K562 (cell line): ENCODE results near the gene SERPINF2. TPM values are rescaled to one million over a fixed set of nuclear protein-coding genes. Genes with fewer than 3 reads are reported as not detected.

ENCODE experiments used
- ATAC-seq: fragments of 200-7000 bp; cut with Tn5 transposase; 3 replicates; pipeline ENCODE4 v1.9.1; 2020; ENCODE audit warnings: moderate library complexity
- BruUV-seq: library from RNA; stranded (reverse); fragments of 400-500 nt; replicated peaks from 2 replicates; lab custom pipeline; 2021; lab: Mats Ljungman, UMichigan
- CTCF ChIA-PET: fragments of 300-600 bp; formaldehyde crosslinking; extraction: SDS; loops from one replicate; lab custom pipeline; 2021; ENCODE audit warnings: low intra/inter-chr PET ratio; lab: Yijun Ruan, JAX
- POLR2A ChIA-PET: fragments of 300-600, 350-650 bp; sonication (Branson Sonifier 250); formaldehyde crosslinking; extraction: SDS; loops from one replicate; lab custom pipeline; 2021; ENCODE audit warnings: antibody characterized with exemption, inconsistent platforms; lab: Yijun Ruan, JAX
- DNase-seq, 4 experiments: peaks; one replicate each; pipeline versions ENCODE4 v3.0.0 to v3.0.0-alpha.2; 2011 to 2018; ENCODE audit warnings: low spot score in 3 of 4, mixed read lengths in 3 of 4; ENCODE audit errors: extremely low read depth in 1 of 4
- FAIRE-seq: peaks from 2 replicates; lab custom pipeline; 2011; peaks lifted over from hg19 to GRCh38; lab: Jason Lieb, UNC
- H2AFZ ChIP-seq: 2 replicates; pipeline ENCODE4 v1.6.0; 2011; ENCODE audit warnings: low read depth, low read length, control low read depth, inconsistent platforms
- H3K27ac ChIP-seq: fragments of 200-600 bp; 3 replicates; pipeline ENCODE4 v1.8.0; 2011; ENCODE audit warnings: low read depth, mild to moderate bottlenecking, control low read depth, inconsistent platforms, low read length, moderate library complexity, mixed read lengths; ENCODE audit errors: extremely low read depth
- H3K27me3 ChIP-seq, 2 experiments: fragments of 300-600 bp in 1 of 2; 2 replicates in 1 of 2; 3 replicates in 1 of 2; pipeline versions ENCODE4 v1.6.0 to v1.8.0; 2011; ENCODE audit warnings: inconsistent platforms in 2 of 2, low read length in 2 of 2, mild to moderate bottlenecking in 1 of 2, mixed read lengths in 1 of 2, moderate library complexity in 1 of 2; ENCODE audit not compliant: control insufficient read depth in 2 of 2, insufficient read depth in 2 of 2
- H3K36me3 ChIP-seq: fragments of 300-600 bp; 3 replicates; pipeline ENCODE4 v1.8.0; 2011; ENCODE audit warnings: mild to moderate bottlenecking, low read length, inconsistent platforms; ENCODE audit not compliant: control insufficient read depth, insufficient read depth
- H3K4me1 ChIP-seq, 2 experiments: fragments of 200-600 bp in 1 of 2; replicated peaks in 1 of 2; 2 replicates in 1 of 2; 3 replicates in 1 of 2; pipeline versions ENCODE4 v1.5.1 to v1.8.0; 2011; ENCODE audit warnings: inconsistent platforms in 2 of 2, low read length in 2 of 2, mild to moderate bottlenecking in 1 of 2, mixed read lengths in 1 of 2, moderate library complexity in 1 of 2; ENCODE audit not compliant: control insufficient read depth in 2 of 2, insufficient read depth in 2 of 2
- H3K4me2 ChIP-seq: 2 replicates; pipeline ENCODE4 v1.6.1; 2011; ENCODE audit warnings: low read length, control low read depth, inconsistent platforms, mixed read lengths; ENCODE audit not compliant: insufficient read depth
- H3K4me3 ChIP-seq: fragments of 200-600 bp; sonication (generic), shearing (Covaris generic); 2 replicates; pipeline ENCODE4 v1.5.1; 2016; ENCODE audit warnings: control low read depth, inconsistent platforms
- H3K79me2 ChIP-seq: fragments of 200-600 bp; 3 replicates; pipeline ENCODE4 v1.8.0; 2011; ENCODE audit warnings: low read length, inconsistent platforms; ENCODE audit not compliant: control insufficient read depth, insufficient read depth
- H3K9ac ChIP-seq, 2 experiments: 2 replicates each; pipeline versions ENCODE4 v1.6.0 to v1.6.1; 2011; ENCODE audit warnings: low read depth in 2 of 2, low read length in 2 of 2, control low read depth in 1 of 2, inconsistent platforms in 1 of 2, mild to moderate bottlenecking in 1 of 2, mixed read lengths in 1 of 2; ENCODE audit not compliant: insufficient read depth in 1 of 2
- H3K9me1 ChIP-seq: one replicate; pipeline ENCODE4 v1.6.0; 2011; ENCODE audit warnings: inconsistent platforms, mild to moderate bottlenecking, low read length, moderate library complexity; ENCODE audit not compliant: control insufficient read depth, insufficient read depth
- H3K9me3 ChIP-seq: replicated peaks from 2 replicates; pipeline ENCODE4 v1.5.1; 2011; ENCODE audit warnings: low read depth, low read length, inconsistent platforms; ENCODE audit not compliant: control insufficient read depth, insufficient read depth
- H4K20me1 ChIP-seq: replicated peaks from 2 replicates; pipeline ENCODE4 v1.6.1; 2011; ENCODE audit warnings: low read length, inconsistent platforms, mixed read lengths; ENCODE audit not compliant: control insufficient read depth, insufficient read depth
- ATF1 ChIP-seq, 2 experiments: fragments of 450-650 bp in 1 of 2; IDR thresholded peaks; 2 replicates each; pipeline ENCODE4 v1.6.1; 2016; ENCODE audit warnings: missing compliant biosample characterization in 1 of 2, missing genetic modification characterization in 1 of 2
- ATF7 ChIP-seq: fragments of 450-650 bp; IDR thresholded peaks from 2 replicates; pipeline ENCODE4 v1.7.1; 2014; ENCODE audit warnings: mild to moderate bottlenecking, moderate library complexity
- CBFA2T3 ChIP-seq: fragments of 450-650 bp; IDR thresholded peaks from 2 replicates; pipeline ENCODE4 v1.6.1; 2017
- ETS2 ChIP-seq: IDR thresholded peaks from 2 replicates; pipeline ENCODE4 v1.6.1; 2016; ENCODE audit warnings: borderline replicate concordance, missing genetic modification characterization, mild to moderate bottlenecking, moderate library complexity, missing compliant biosample characterization; ENCODE audit not compliant: poor library complexity, severe bottlenecking
- FOXA3 ChIP-seq, 2 experiments: fragments of 450-650 bp in 1 of 2; sonication (generic) in 1 of 2; formaldehyde crosslinking; IDR thresholded peaks in 1 of 2; conservative IDR thresholded peaks in 1 of 2; 2 replicates each; pipeline versions ENCODE4 v1.4.0 to v1.8.0; 2020 to 2022; ENCODE audit warnings: mild to moderate bottlenecking in 2 of 2, missing genetic modification reagents in 1 of 2
- GATAD2B ChIP-seq: fragments of 450-650 bp; IDR thresholded peaks from 2 replicates; pipeline ENCODE4 v1.6.1; 2017; ENCODE audit warnings: mild to moderate bottlenecking, borderline replicate concordance
- HDAC6 ChIP-seq: IDR thresholded peaks from 2 replicates; pipeline ENCODE4 v1.6.1; 2012; ENCODE audit warnings: low read depth, mild to moderate bottlenecking, control low read depth, inconsistent platforms, low read length, moderate library complexity
- HDGF ChIP-seq: fragments of 450-650 bp; IDR thresholded peaks from 2 replicates; pipeline ENCODE4 v1.6.1; 2016
- LEF1 ChIP-seq: fragments of 450-650 bp; IDR thresholded peaks from 2 replicates; pipeline ENCODE4 v1.6.1; 2016; ENCODE audit warnings: mild to moderate bottlenecking
- MAX ChIP-seq: sonication (generic); formaldehyde crosslinking; IDR thresholded peaks from 2 replicates; pipeline ENCODE4 v1.9.0; 2022; ENCODE audit warnings: mild to moderate bottlenecking, missing genetic modification reagents
- MCM3 ChIP-seq: fragments of 450-650 bp; IDR thresholded peaks from 2 replicates; pipeline ENCODE4 v1.6.1; 2016
- NELFE ChIP-seq: IDR thresholded peaks from 2 replicates; pipeline ENCODE4 v1.6.1; 2011; ENCODE audit warnings: mild to moderate bottlenecking; ENCODE audit not compliant: insufficient read depth, insufficient read length
- NONO ChIP-seq, 2 experiments: fragments of 200-400 bp in 1 of 2; fragments of 450-650 bp in 1 of 2; formaldehyde crosslinking in 1 of 2; IDR thresholded peaks; 2 replicates each; pipeline ENCODE4 v1.6.1; 2017; ENCODE audit warnings: low read depth in 2 of 2, mild to moderate bottlenecking in 2 of 2, moderate library complexity in 2 of 2, low read length in 1 of 2
- PRMT5 ChIP-seq: sonication (generic); formaldehyde crosslinking; IDR thresholded peaks from 2 replicates; pipeline ENCODE4 v1.5.0; 2020; ENCODE audit warnings: missing genetic modification reagents
- PTBP1 ChIP-seq: fragments of 200-400 bp; formaldehyde crosslinking; IDR thresholded peaks from 2 replicates; pipeline ENCODE4 v1.6.1; 2017; ENCODE audit warnings: low read depth, low read length
- RFX1 ChIP-seq: fragments of 450-650 bp; IDR thresholded peaks from 2 replicates; pipeline ENCODE4 v1.6.1; 2016; ENCODE audit warnings: mild to moderate bottlenecking, moderate library complexity
- SOX6 ChIP-seq: fragments of 450-650 bp; IDR thresholded peaks from 2 replicates; pipeline ENCODE4 v1.6.1; 2014; ENCODE audit warnings: mild to moderate bottlenecking
- SP1 ChIP-seq: sonication (generic); formaldehyde crosslinking; IDR thresholded peaks from 2 replicates; pipeline ENCODE4 v1.8.1; 2022; ENCODE audit warnings: mild to moderate bottlenecking, missing genetic modification reagents
- TCF3 ChIP-seq: sonication (generic); formaldehyde crosslinking; IDR thresholded peaks from 2 replicates; pipeline ENCODE4 v1.4.0; 2020; ENCODE audit warnings: mild to moderate bottlenecking, missing genetic modification reagents
- TEAD2 ChIP-seq: fragments of 450-650 bp; IDR thresholded peaks from 2 replicates; pipeline ENCODE4 v1.6.1; 2016; ENCODE audit warnings: missing genetic modification characterization, control low read depth, missing compliant biosample characterization
- TEAD4 ChIP-seq, 2 experiments: sonication (generic) in 1 of 2; formaldehyde crosslinking in 1 of 2; IDR thresholded peaks; 2 replicates each; pipeline versions ENCODE4 v1.6.1 to v1.8.0; 2012 to 2022; ENCODE audit warnings: borderline replicate concordance in 1 of 2, inconsistent platforms in 1 of 2, low read length in 1 of 2, mild to moderate bottlenecking in 1 of 2, missing genetic modification reagents in 1 of 2
- TFAP4 ChIP-seq: sonication (generic); formaldehyde crosslinking; IDR thresholded peaks from 2 replicates; pipeline ENCODE4 v1.8.0; 2022; ENCODE audit warnings: missing genetic modification reagents, mild to moderate bottlenecking, moderate library complexity, borderline replicate concordance
- THRAP3 ChIP-seq: fragments of 450-650 bp; IDR thresholded peaks from 2 replicates; pipeline ENCODE4 v1.6.1; 2016; ENCODE audit warnings: mild to moderate bottlenecking, inconsistent platforms, borderline replicate concordance
- ZNF253 ChIP-seq: fragments of 250-450 bp; sonication (Bioruptor Pico); conservative IDR thresholded peaks from 2 replicates; pipeline ENCODE4 v1.6.1; 2021; ENCODE audit warnings: mild to moderate bottlenecking
- ZZZ3 ChIP-seq: fragments of 450-650 bp; IDR thresholded peaks from 2 replicates; pipeline ENCODE4 v1.6.1; 2016; ENCODE audit warnings: antibody characterized with exemption, mild to moderate bottlenecking, moderate library complexity
- WGBS: fragments of 100-300 bp; shearing (Covaris generic); methylation state at CpG from one replicate; pipeline ENCODE4 v1.1.6; 2016; ENCODE audit warnings: low coverage, mixed read lengths; ENCODE audit not compliant: insufficient coverage; ENCODE audit errors: missing lambda C conversion rate; 5-methylcytosine and 5-hydroxymethylcytosine counted together
- in situ Hi-C: fragments of 300-500 bp; cut with MboI; formaldehyde crosslinking; loops from 4 replicates; pipeline ENCODE4 v1.15.0; 2018; ENCODE audit warnings: inconsistent platforms, mixed read lengths
- intact Hi-C: fragments of 100-400 bp; cut with micrococcal nuclease; formaldehyde crosslinking; loops from 2 replicates; pipeline ENCODE4 v1.14.2; 2022
- polyA plus RNA-seq, 8 experiments: library from polyadenylated mRNA; depleted of rRNA in 4 of 8; stranded (reverse) in 5 of 8; unstranded in 3 of 8; fragments of >200 nt; fragmentation: Nextera tagmentation in 2 of 8; fragmentation: Illumina TruSeq in 1 of 8; extraction: Ambion mirVana in 2 of 8; extraction: Trizol in 1 of 8; gene quantifications; 2 replicates each; pipeline versions ENCODE4 v1.2.1 to v1.2.3, GENCODE V29; 2011 to 2014; ENCODE audit warnings: inconsistent platforms in 1 of 8, missing spikeins in 1 of 8
- total RNA-seq, 7 experiments: library from RNA; depleted of rRNA in 6 of 7; stranded (reverse); fragments of >200 nt in 6 of 7; fragmentation: Illumina TruSeq in 2 of 7; extraction: Trizol in 2 of 7; gene quantifications; 2 replicates each; pipeline versions ENCODE4 v1.2.1 to v1.2.3, GENCODE V29; 2011 to 2021; ENCODE audit warnings: low replicate concordance in 1 of 7

Gene SERPINF2
- total and polyA plus RNA-seq, 9 of the 15 experiments (the other 6 are each of a cell fraction or from before 2014, with no cell fraction given), result 0.22 TPM; not detected in 8

DNA sequence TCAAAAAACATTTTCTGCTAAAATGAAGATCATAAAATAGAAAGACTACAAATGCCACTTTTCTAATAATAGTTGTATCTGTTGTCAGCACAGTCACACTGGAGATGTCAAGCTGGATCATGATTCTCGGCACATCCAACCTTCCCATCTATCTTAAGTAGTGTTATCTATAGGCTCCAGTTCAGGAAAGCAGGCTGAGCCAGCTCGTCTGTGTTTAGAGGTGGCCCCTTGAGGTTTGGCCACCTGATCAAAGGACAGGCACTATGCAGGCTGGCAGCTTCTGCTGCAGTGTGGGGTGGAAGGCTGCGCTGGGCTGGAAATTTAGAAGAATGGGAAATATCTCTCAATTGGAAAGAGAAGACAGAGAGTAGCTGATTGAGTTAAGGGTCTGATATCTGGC is 54.7 kb downstream of the SERPINF2 start:
- Histone ChIP-seq H3K4me1 (peaks cover 16 to 23% of the 10 kb centered on the region in 2 experiments; a peak in 4 of 5 replicates), H3K27ac (no peak overlapping the region), H3K4me2 (0 out of 2 replicates have a peak overlapping the region, but pooled peaks have one; percentile 1), H3K9ac (peak overlapping the region in 1 of 2 experiments; percentile 82; a peak in 2 of 4 replicates), H3K9me3 (no peaks in the 10 kb centered on the region), H3K9me1 (no peaks in the 10 kb centered on the region), H3K27me3 (no peaks in the 10 kb centered on the region), H3K4me3 (no peak overlapping the region), H3K79me2 (no peaks in the 10 kb centered on the region), H3K36me3 (peaks cover 22% of the 10 kb centered on the region; the same call in 2 of the 3 replicates), H4K20me1 (no peaks in the 10 kb centered on the region), H2AFZ (no peak overlapping the region)
- ChIA-PET POLR2A (interaction anchor here (0.7 to 1.2 kb wide), 3 partner anchors 33 to 121 kb away, joined by 3 to 5 read pairs (median 3); no protein-coding TSS in a partner anchor), CTCF (no interaction called here)
- peak; percentile 69 for FAIRE-seq
- intact Hi-C loops, result no loop called here
- peak; percentile 18 to 62 (median 20) for DNase-seq
- 15% methylated on average over 3 of the region's 3 CpGs for WGBS
- in situ Hi-C loops, result no loop called here
- no TSS peak for BruUV-seq
- ATAC-seq, result peak; percentile 64
- no peak for TF ChIP-seq ATF7
- no peak for TF ChIP-seq GATAD2B
- TF ChIP-seq TEAD4 (IDR thresholded peaks at IDR 0.05; ENCODE audit: low read length), result peak; percentile 44; the same call in 1 of the 2 replicates
- TF ChIP-seq TEAD4 (CRISPR knock-in tag; IDR thresholded peaks at IDR 0.05; ENCODE audit: borderline replicate concordance), result no peak
- no peak for TF ChIP-seq HDGF
- no peak for TF ChIP-seq TEAD2 (tag)
- no peak for TF ChIP-seq SOX6
- no peak for TF ChIP-seq ZZZ3
- no peak for TF ChIP-seq MAX (CRISPR knock-in tag)
- TF ChIP-seq MCM3, result no peak
- no peak for TF ChIP-seq ETS2 (tag)
- TF ChIP-seq ATF1 (CRISPR knock-in tag; IDR thresholded peaks at IDR 0.05), result no peak
- no peak for TF ChIP-seq ATF1 (tag; IDR thresholded peaks at IDR 0.05)
- no peak for TF ChIP-seq THRAP3
- no peak for TF ChIP-seq FOXA3 (CRISPR knock-in tag; conservative IDR thresholded peaks at IDR 0.05 in 1 of 2, IDR thresholded peaks at IDR 0.05 in 1 of 2)
- TF ChIP-seq PRMT5 (CRISPR knock-in tag), result no peak
- no peak for TF ChIP-seq RFX1
- TF ChIP-seq TCF3 (CRISPR knock-in tag), result peak; percentile 66
- no peak for TF ChIP-seq PTBP1
- TF ChIP-seq CBFA2T3, result peak; percentile 72
- 0 out of 2 replicates have a peak, but pooled peaks have one; percentile 16 for TF ChIP-seq LEF1
- no peak for TF ChIP-seq HDAC6
- TF ChIP-seq TFAP4 (CRISPR knock-in tag), result peak; percentile 29; the same call in 1 of the 2 replicates
- no peak for TF ChIP-seq NONO (IDR thresholded peaks at IDR 0.05; ENCODE audit: low read depth in 2 of 2, low read length in 1 of 2)
- TF ChIP-seq SP1 (CRISPR knock-in tag), result no peak
- no peak for TF ChIP-seq NELFE
- TF ChIP-seq ZNF253, result no peak
